GM19468 (cell line): ENCODE measurements around the gene SCYGR3.
A peak's percentile ranks its signal among the peaks of the same experiment; 100 is the strongest.
"Not testable (repeated sequence)": the region's sequence is repeated elsewhere in the genome, so short reads cannot be mapped to it uniquely, and the experiment has no call there.

ENCODE experiments used
- ATAC-seq: cut with Tn5 transposase; IDR thresholded peaks from one replicate; pipeline ENCODE4 v1.9.1; 2021; ENCODE audit warnings: mild to moderate bottlenecking, moderate library complexity, moderate number of reproducible peaks; ENCODE audit not compliant: unreplicated experiment; ENCODE audit errors: extremely low read depth

Gene SCYGR3

DNA sequence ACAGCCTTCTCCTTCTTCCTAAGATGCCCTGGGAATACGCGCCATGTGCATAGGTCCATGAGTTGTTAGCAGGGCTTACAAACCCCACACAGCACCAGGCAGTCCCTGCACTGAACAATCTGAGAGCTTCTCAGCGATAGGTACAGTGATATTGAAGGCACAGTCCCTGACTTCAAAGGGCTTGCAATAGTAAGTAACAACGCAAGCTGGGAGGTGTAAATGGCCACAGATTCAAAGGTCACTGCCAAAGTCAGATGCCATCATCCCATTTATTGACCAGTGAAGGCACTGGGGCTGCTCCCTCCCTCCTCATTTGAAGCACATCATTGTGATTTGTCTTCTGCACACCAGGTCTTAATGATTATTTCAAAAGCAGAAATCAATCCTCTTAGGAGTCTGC lies 541 bp upstream of the SCYGR3 start:
- ATAC-seq, result no peak

DNA sequence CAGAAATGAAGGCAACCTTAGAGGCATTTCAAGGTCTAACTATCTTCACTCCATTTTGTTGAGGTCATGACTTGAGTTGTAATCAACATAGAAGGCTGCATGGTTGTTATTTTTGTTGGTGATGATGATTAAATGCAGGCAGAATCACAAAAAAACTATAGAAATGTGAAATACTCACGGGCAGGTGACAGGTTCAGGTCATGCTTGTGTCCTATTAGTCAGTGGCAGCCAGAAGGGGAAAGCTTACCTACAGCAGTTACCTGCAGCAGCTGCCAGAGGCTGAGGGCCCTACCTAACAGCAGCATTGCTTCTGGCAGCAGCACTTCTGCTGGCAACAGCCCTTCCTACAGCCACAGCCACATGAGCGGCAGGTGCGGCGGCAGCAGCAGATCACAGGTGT lies 394 bp downstream of the SCYGR3 start:
- ATAC-seq, result no peak

DNA sequence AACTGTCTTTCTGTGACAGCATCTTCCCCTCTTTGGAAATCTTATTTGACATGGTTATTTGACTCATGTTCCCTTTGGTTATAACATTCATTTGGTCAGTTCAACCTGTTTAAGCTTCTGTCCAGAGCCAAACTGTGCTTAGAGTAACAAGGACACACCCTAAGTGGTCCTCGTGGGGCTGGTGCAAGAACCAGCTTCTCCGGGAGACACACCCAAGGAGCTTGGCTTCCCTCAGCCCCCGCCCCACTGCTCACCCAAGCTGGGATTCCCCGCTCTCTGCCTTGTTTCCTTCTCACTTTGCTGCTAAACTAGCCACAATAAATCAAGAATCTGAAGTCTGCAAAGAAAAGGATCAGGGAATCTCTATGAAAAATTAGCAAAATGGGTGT lies 1.4 kb downstream of the SCYGR3 start:
- ATAC-seq, result no peak

DNA sequence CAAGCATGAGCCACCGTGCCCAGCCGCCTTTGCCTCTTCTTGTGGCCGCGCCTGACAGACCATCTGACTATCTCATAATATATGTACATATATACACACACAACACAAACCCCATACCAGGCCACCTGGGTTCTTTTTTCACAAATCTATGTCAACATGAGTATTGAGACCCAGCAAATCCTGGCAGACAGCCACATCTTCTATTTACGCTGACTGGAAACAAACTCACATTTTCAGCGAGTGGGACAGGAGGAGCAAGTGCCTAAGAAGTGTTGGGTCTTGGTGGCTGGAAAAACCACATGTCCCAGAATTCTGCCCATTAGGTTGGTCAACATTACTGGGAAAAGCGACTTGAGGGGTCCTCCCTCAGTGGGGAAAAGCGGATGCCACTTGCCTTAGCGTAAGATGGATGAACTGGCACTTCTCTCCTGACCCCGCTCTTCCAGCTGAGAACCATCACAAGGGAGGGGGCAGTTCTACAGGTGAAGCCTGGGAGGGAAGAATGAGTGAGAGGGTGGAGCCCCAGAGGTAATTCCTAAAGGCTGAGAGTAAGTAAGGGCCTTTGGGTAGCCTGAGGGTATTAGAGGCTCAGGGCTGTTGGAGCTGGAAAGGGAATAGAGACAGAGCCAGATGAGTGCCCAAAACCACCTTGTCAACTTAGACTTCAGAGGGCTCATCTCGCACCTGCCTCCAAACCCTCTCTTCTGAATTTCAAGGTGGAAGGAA lies 1.9 kb downstream of the SCYGR3 start:
- ATAC-seq, result no peak

DNA sequence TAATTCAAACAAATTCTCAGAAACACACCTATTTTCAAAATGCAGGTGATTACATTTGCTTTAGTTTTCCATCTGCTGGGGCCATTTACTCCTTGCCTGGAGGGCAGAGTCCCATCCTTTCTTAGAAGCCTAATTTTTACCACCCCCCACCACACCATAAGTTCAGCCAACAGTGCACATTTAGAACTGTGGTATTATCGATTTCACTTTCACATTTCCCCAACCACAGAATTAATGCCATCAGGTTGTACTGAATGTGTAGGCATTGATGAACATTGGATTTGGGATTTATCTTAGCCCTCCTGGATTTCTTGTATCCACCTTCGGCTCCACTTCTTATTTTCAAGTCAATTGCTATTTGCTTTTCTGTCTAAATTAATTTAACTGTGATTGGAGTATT lies 4.5 kb downstream of the SCYGR3 start:
- no peak for ATAC-seq

DNA sequence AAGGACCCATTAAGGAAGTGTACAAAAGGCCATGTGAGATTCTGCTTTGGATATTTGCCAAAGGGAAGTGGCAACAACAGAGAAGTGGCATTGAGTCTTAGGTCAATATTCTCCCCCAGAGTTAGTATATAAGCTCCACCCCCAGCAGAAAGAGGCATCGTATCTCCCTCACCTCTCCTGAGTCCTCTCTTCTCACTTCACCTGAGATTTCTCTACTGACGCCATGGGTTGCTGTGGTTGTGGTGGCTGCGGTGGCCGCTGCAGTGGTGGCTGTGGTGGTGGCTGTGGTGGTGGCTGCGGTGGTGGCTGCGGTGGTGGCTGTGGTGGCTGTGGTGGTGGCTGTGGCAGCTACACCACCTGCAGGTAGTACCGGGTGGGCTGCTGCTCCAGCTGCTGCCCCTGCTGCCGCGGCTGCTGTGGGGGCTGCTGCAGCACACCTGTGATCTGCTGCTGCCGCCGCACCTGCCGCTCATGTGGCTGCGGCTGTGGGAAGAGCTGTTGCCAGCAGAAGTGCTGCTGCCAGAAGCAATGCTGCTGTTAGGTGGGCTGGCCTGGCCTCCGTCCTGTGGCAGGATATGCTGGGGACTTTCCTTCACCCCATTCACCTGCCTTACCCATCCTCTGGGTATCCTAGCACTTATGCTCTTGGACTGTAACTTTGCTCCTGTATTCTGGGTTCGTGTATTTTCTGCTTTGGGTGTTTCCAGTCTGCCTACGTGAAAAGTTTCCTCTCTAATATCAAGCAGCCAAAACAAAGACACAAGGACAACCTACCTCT lies 5.9 kb downstream of the SCYGR3 start:
- ATAC-seq, result peak; percentile 79

DNA sequence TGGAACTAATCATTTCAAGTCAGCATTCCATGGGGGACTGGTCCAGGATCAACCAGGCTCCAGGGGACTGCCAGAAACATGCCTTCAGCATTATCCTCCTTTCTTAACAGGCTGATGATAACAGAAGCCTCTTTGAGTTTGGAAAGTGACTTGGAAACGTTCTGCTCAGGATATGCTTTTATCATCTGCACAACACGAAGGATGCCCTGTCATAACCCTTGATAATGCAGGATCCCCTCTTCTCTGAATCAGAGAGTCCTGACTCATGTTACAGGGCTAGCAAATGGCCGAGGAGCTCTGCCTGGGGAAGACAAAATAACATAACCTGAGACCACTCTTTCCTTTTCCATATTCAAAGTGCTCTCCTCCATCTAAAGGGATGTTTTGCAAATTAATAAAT lies 6.7 kb downstream of the SCYGR3 start:
- no peak for ATAC-seq

DNA sequence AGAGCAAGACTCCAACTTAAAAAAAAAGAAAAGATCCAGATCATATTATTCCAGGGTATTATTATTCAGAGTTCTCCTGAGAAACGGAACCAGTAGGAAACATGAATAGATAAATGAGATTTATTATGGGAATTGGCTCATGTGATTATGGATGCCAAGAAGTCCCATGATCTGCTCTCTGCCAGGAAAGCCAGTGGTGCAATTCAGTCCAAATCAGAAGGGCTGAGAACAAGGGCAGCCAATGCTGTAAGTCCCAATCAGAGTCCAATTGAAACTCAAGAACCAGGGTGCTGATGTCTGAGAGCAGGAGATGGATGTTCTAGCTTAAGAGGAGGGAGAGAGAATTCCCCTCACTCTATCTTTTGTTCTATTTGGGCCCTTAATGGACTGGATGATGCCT lies 8.2 kb downstream of the SCYGR3 start:
- ATAC-seq, result no peak

DNA sequence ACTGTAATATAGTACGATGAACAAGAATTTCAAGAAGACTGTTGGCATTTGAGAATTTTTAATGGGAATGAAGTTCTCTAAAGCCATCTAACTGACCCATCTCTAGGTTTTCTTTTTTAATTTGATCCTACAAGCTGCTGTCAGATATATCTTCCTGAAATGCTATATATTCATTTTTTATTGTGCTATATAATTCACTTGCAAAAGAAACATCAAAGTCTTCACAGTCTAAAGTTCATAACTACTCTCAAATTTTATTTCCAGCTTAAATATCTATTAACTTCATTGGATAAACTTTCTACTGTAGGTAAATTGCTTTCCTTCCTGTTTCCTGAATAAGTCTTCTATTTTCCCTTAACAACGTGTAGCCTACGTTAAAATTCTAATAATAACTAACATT lies 12.3 kb downstream of the SCYGR3 start:
- no peak for ATAC-seq

DNA sequence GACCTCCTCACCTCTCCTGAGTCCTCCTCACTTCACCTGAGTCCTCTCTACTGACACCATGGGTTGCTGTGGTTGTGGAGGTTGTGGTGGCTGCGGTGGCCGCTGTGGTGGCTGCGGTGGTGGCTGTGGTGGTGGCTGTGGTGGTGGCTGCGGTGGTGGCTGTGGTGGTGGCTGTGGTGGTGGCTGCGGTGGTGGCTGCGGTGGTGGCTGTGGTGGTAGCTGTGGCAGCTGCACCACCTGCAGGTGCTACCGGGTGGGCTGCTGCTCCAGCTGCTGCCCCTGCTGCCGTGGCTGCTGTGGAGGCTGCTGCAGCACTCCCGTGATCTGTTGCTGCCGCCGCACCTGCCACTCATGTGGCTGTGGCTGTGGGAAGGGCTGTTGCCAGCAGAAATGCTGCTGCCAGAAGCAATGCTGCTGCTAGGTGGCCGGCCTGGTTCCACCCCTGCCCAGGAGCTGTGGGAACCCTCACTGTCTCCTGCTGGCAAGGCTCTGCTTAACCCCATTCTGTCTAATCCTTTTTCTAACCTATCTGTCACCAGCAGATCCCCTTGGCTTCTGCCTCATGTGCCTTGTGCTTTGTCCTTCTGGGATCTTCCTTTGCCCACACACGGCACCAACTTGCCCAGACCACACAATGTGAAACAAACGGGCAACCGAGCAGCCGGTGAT lies 15.7 kb downstream of the SCYGR3 start, which contains the start of gene SCYGR2:
Gene SCYGR2, plus strand, starts transcription at position 59 of the 669 bp plus-strand sequence. Its CDS starts 0 bp downstream, at position 59.
- not testable (repeated sequence) for ATAC-seq

DNA sequence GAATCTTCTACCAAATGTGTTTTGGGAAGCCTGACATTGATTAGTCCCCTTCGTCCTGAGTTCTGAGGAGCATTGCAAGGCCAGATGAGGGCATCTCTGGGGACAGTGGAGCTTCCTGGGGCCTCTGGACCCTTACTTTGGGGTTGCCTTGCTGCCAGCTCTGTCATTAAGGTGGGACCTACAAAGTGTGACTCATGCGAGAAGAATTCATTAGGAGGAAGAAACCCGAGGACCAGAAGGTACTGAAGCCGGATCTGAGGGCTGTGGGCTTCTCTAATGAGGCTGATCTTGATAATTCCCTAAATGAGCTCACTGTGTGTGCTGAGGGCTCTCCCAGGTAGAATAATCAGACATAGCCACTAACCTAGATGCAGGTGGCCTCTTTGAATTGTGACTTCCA lies 16.6 kb downstream of the SCYGR3 start:
- ATAC-seq, result no peak

DNA sequence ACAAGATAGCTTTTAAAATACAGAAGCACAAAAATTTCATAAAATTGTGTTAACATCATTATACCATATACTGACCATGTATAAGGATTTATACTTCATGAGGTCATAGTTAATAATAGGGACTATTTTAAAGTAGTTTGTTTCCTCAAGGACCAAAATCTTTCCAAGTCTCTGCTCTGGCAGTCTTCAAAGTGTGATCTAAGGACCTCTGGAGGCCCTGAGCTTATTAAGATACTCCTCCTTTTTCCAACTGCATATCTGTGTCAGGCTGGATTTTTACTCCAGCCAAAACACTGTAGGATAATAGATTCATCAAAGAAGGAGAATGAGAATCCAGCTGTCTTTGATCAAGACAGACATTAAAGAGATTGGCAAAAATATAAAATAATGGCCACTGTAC lies 17.6 kb downstream of the SCYGR3 start:
- no peak for ATAC-seq

DNA sequence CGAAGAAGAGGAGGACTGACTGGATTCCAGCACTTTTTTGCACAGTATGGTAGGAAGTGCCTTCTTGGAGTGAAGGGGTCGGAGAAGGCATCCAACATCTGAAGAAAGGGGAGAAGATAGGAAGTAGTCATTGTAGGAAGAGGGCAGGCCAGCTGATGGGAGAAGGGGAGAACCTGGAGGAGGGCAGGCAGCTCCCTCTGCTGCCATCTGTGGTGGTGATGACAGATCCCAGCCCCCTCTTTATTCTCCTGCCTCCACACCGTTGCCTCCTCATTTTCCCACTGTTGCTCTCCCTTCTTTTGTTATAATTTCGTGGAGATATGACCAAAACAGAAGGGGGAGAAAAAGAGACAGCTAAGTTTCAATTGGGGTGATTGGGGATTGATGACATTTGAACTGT lies 18.8 kb downstream of the SCYGR3 start:
- no peak for ATAC-seq

DNA sequence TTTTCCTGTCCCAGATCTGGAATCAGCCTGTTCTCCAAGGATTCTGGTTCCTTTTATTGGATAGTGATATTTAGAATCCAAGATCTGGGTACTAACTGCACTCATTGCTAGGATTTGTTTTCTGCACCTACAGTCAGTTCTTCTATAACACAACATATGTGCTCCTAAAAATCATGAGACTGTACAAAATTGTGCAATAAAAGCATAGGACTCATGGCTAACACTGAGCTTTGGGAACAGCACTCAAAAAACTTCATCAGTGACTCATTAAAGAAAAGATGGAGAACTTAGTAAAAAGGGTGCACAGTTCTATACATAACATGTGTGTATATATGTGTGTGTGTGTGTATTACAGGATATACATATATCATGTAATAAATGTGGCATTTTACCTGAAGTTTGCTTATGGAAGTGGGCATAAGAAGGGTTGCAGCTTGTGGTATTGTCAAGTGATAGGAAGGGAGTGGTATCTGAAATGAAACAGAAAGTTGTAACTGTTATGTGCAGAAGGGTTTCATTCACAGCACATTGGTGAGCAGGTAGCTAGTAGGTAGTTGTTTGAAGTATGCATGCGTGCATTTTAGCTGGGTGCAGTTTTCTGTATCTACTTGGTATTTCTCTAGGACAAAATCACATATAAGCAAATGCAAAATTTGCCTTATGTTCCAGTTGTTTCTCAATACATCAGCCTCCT lies 21.8 kb downstream of the SCYGR3 start:
- ATAC-seq, result peak; percentile 39

DNA sequence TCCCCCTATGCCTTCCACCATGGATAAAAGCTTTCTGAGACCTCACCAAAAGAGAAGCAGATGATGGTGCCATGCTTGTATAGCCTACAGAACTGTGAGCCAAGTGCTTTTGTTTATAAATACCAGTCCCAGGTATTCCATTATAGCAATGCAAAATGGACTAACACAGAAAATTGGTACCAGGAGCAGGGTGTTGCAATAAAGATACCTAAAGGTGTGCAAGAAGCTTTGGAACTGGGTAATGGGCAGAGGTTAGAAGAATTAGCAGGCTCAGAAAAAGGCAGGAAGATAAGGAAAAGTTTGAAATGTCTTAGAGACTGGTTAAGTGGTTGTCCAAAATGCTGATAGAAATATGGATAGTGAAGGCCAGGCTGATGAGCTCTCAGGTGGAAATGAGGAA lies 32.3 kb downstream of the SCYGR3 start:
- no peak for ATAC-seq

DNA sequence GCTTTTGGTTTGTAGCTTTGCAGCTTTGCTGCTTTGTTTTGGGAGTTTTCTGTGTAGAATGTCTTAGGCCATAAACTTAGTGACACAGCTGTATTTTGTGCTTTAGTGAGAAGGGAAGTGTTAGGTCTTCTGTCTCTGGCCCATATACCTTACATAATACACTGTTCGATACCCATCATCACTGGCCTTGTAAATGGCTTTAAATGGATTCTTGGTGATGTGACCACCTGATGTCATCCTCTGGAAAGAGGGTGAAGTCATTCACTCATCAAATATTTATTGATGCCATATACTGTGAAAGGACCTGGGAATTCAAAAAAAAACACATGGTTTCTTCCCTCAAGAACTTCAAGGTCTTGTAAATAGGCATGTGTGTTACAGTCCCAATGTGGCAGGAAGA lies 34.8 kb downstream of the SCYGR3 start:
- ATAC-seq, result no peak

DNA sequence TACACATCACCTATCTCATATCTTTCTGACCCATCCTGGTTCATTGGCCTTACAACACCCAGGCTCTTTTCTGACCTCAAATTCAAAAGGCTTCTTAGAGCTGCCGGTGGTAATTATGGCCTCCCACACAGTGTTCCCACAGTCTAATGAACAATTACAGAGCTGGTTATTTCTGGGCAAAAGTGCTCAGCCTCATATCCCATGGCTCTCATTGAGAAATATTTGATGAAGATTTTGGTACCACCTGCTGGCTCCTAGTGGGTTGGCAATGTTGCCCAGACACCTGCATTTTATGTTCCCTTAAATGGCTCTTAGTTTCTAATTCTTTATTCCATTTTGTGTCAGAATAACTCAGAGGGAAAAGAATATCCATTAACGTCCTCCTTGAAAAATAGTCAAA lies 36.0 kb downstream of the SCYGR3 start:
- ATAC-seq, result no peak

DNA sequence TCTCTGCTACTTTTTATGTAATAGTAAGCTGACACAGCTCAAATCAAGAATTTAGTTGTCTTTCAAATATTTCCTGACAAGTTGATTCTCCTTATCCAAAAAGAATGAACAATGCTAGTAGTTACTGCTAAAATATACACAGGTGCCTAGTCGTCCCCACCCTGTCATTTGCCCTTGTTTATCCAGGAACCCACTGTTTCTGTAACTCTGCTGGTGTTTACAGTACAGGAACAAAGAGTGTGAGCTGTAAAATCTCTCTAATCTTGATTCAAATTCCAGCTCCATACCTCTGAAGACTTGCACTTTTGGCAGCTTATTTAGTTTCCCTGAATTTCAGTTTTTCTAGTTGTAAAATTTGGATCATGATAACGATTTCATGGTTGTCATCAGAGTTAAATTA lies 37.1 kb downstream of the SCYGR3 start:
- ATAC-seq, result no peak

DNA sequence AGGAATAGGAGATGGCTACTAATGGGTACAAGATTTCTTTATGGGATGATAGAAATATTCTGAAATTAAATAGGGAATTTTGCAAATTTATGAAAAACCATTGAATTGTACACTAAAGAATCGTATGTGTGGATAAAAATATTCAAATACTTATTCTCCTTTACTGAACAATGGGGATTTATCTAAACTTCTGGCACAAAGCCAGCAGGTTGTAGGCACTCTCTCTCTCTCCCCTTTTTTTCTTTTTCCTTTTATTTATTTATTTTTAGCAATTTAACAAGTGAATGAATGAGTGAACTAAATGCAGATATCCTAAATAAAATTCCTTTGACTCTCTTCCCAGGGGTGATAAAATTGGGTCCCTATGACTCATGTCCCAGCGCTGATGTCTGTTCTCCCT lies 37.8 kb downstream of the SCYGR3 start:
- no peak for ATAC-seq

DNA sequence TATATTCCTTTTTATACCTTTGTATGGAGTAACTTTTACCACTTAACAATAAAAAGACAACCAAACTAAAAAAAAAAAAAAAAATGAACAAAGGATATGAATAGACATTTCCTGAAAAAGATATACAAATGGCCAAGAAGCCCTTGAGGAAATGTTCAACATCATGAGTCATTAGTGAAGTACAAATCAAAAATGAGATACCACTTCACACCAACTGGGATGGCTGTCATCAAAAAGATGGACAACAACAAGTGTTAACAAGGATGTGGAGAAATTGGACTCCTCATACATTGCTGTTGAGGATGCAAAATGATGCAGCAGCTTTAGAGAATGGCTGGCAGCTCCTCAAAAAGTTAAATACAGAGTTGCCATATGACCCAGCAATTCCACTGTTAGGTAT lies 38.5 kb downstream of the SCYGR3 start:
- ATAC-seq, result no peak

DNA sequence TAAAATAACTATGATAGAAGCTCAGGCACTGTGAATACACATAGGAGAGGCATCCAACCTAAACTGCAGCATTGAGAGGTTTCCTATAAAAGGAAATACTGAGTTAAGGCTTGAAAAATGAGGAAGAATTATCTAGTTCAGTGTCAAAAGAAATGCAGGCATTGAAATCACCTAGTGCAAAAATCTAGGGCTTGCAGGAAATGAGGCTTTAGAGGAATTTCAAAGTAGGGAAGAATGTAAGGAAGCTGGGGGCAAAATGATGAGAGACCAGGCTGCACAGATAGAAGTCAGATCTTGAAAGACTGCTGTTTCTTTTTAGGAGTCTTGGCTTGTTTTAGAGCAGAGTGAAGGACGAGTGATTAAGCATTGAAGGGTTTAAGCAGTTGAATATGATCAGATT lies 44.0 kb downstream of the SCYGR3 start:
- ATAC-seq, result no peak
